Caco-2 (cell line): ENCODE results near the gene ZBTB16. TPM values are rescaled to one million over a fixed set of nuclear protein-coding genes. Genes with fewer than 3 reads are reported as not detected.

Experiments used
- BruUV-seq: library from RNA; stranded (reverse); fragments of 400-500 nt; replicated peaks from 2 replicates; lab custom pipeline; 2021; lab: Mats Ljungman, UMichigan
- CTCF ChIA-PET: fragments of 300-600 bp; sonication (Branson Sonifier 250); formaldehyde crosslinking; loops from one replicate; lab custom pipeline; 2022; ENCODE audit warnings: antibody characterized with exemption; lab: Charles Lee
- POLR2A ChIA-PET: fragments of 300-600 bp; sonication (Branson Sonifier 250); formaldehyde crosslinking; loops from one replicate; lab custom pipeline; 2022; ENCODE audit warnings: antibody characterized with exemption; lab: Charles Lee
- DNase-seq, 2 experiments: peaks; one replicate each; pipeline versions ENCODE4 v3.0.0 to v3.0.0-alpha.2; 2020 to 2022
- H3K27me3 ChIP-seq: replicated peaks from 2 replicates; pipeline ENCODE4 v1.6.0; 2011; ENCODE audit warnings: low read length; ENCODE audit not compliant: control insufficient read depth, insufficient read depth
- H3K36me3 ChIP-seq: 2 replicates; pipeline ENCODE4 v1.5.1; 2011; ENCODE audit warnings: low read length; ENCODE audit not compliant: control insufficient read depth, insufficient read depth
- H3K4me1 ChIP-seq: fragments of 250-450 bp; sonication (Bioruptor Pico); 2 replicates; pipeline ENCODE4 v1.5.1; 2020; ENCODE audit warnings: mild to moderate bottlenecking
- H3K4me3 ChIP-seq: 2 replicates; pipeline ENCODE4 v1.5.1; 2011; ENCODE audit warnings: low read depth, mild to moderate bottlenecking, control low read depth, low read length
- H3K9me3 ChIP-seq: fragments of 250-450 bp; sonication (Bioruptor Pico); 2 replicates; pipeline ENCODE4 v1.5.1; 2020; ENCODE audit warnings: mild to moderate bottlenecking, moderate library complexity
- H3K27ac Mint-ChIP-seq: one replicate; pipeline ENCODE4 v1.8.0; 2022; ENCODE audit warnings: mixed read lengths; ENCODE audit not compliant: unreplicated experiment
- H3K27me3 Mint-ChIP-seq: one replicate; pipeline ENCODE4 v1.8.0; 2022; ENCODE audit warnings: mixed read lengths; ENCODE audit not compliant: insufficient read depth, unreplicated experiment
- H3K36me3 Mint-ChIP-seq: one replicate; pipeline ENCODE4 v1.8.0; 2022; ENCODE audit warnings: mild to moderate bottlenecking, mixed read lengths; ENCODE audit not compliant: insufficient read depth, unreplicated experiment
- H3K4me1 Mint-ChIP-seq: one replicate; pipeline ENCODE4 v1.8.0; 2022; ENCODE audit warnings: low read depth, mixed read lengths; ENCODE audit not compliant: unreplicated experiment
- H3K4me3 Mint-ChIP-seq: one replicate; pipeline ENCODE4 v1.8.0; 2022; ENCODE audit warnings: mild to moderate bottlenecking, moderate library complexity, mixed read lengths; ENCODE audit not compliant: unreplicated experiment
- H3K9me3 Mint-ChIP-seq: one replicate; pipeline ENCODE4 v1.8.0; 2022; ENCODE audit warnings: mixed read lengths; ENCODE audit not compliant: unreplicated experiment
- CTCF ChIP-seq, 2 experiments: fragments of 200-600 bp in 1 of 2; IDR thresholded peaks; 1 replicate in 1 of 2; 2 replicates in 1 of 2; pipeline versions ENCODE4 v1.5.1 to v1.8.0; 2011 to 2022; ENCODE audit warnings: antibody characterized with exemption in 1 of 2, control low read depth in 1 of 2, inconsistent platforms in 1 of 2, low read depth in 1 of 2, low read length in 1 of 2, mild to moderate bottlenecking in 1 of 2, moderate library complexity in 1 of 2; ENCODE audit not compliant: insufficient read depth in 1 of 2, severe bottlenecking in 1 of 2, unreplicated experiment in 1 of 2
- intact Hi-C: fragments of 100-400 bp; cut with micrococcal nuclease; formaldehyde crosslinking; loops from one replicate; pipeline ENCODE4 v1.10.0; 2022; ENCODE audit not compliant: unreplicated experiment
- total RNA-seq: library from RNA; stranded (reverse); gene quantifications from 2 replicates; pipeline ENCODE4 v1.2.3, GENCODE V29; 2022

ZBTB16 gene
- total RNA-seq, 1 experiment from 2014 or later = 12.7 TPM

GRCh38 chr11:114163229-114163631 is 103.7 kb downstream of the ZBTB16 start:
- Mint-ChIP-seq H3K27me3 (no peaks in the 10 kb centered on the region), H3K4me1 (no peaks in the 10 kb centered on the region), H3K36me3 (no peaks in the 10 kb centered on the region), H3K4me3 (no peak overlapping the region), H3K9me3 (no peaks in the 10 kb centered on the region), H3K27ac (no peak overlapping the region)
- BruUV-seq = no TSS peak
- no peak overlapping the region for H3K4me3 ChIP-seq
- no peaks in the 10 kb centered on the region for H3K4me1 ChIP-seq
- no peak for DNase-seq
- H3K9me3 ChIP-seq = no peaks in the 10 kb centered on the region
- H3K36me3 ChIP-seq = no peaks in the 10 kb centered on the region
- intact Hi-C loops = no loop called here
- ChIA-PET POLR2A (no interaction called here), CTCF (no interaction called here)
- no peak for TF ChIP-seq CTCF (IDR thresholded peaks at IDR 0.05; ENCODE audit: insufficient read depth in 1 of 2, low read depth in 1 of 2, low read length in 1 of 2, severe bottlenecking in 1 of 2, unreplicated experiment in 1 of 2)
- H3K27me3 ChIP-seq = no peaks in the 10 kb centered on the region

- intact Hi-C loops = no loop called here
- no peaks in the 10 kb centered on the region for H3K27me3 Mint-ChIP-seq
- ChIA-PET POLR2A (no interaction called here), CTCF (no interaction called here)
- H3K27ac Mint-ChIP-seq = no peak overlapping the region
- no TSS peak for BruUV-seq
- H3K27me3 ChIP-seq = no peaks in the 10 kb centered on the region
- no peak for TF ChIP-seq CTCF (IDR thresholded peaks at IDR 0.05; ENCODE audit: insufficient read depth in 1 of 2, low read depth in 1 of 2, low read length in 1 of 2, severe bottlenecking in 1 of 2, unreplicated experiment in 1 of 2)
- no peak overlapping the region for H3K4me3 Mint-ChIP-seq
- H3K4me1 Mint-ChIP-seq = no peaks in the 10 kb centered on the region
- H3K36me3 ChIP-seq = no peaks in the 10 kb centered on the region
- H3K4me1 ChIP-seq = no peaks in the 10 kb centered on the region
- H3K9me3 Mint-ChIP-seq = no peaks in the 10 kb centered on the region
- no peaks in the 10 kb centered on the region for H3K36me3 Mint-ChIP-seq
- H3K9me3 ChIP-seq = no peaks in the 10 kb centered on the region
- H3K4me3 ChIP-seq = no peak overlapping the region
- no peak for DNase-seq
Measured at GRCh38 chr11:114163830-114164401, 104.4 kb downstream of the ZBTB16 start.

- TF ChIP-seq CTCF (IDR thresholded peaks at IDR 0.05; ENCODE audit: insufficient read depth in 1 of 2, low read depth in 1 of 2, low read length in 1 of 2, severe bottlenecking in 1 of 2, unreplicated experiment in 1 of 2) = no peak
- DNase-seq = no peak
- intact Hi-C loops = no loop called here
- Histone ChIP-seq H3K9me3 (no peaks in the 10 kb centered on the region), H3K27me3 (no peaks in the 10 kb centered on the region), H3K4me1 (no peaks in the 10 kb centered on the region), H3K36me3 (no peaks in the 10 kb centered on the region), H3K4me3 (no peak overlapping the region)
- Mint-ChIP-seq H3K4me1 (no peaks in the 10 kb centered on the region), H3K27ac (no peak overlapping the region), H3K4me3 (no peak overlapping the region), H3K9me3 (no peaks in the 10 kb centered on the region), H3K36me3 (no peaks in the 10 kb centered on the region), H3K27me3 (no peaks in the 10 kb centered on the region)
- BruUV-seq = no TSS peak
- ChIA-PET POLR2A (no interaction called here), CTCF (no interaction called here)
Measured at GRCh38 chr11:114164546-114164945, 105.0 kb downstream of the ZBTB16 start.
